GM12878 (cell line): ENCODE results near the gene TREM1. TPM values are rescaled to one million over a fixed set of nuclear protein-coding genes. Genes with fewer than 3 reads are reported as not detected.

Experiments used
- ATAC-seq: fragments of 200-7000 bp; cut with Tn5 transposase; 3 replicates; pipeline ENCODE4 v1.9.1; 2020; ENCODE audit warnings: mild to moderate bottlenecking, moderate library complexity
- BruUV-seq: library from RNA; stranded (reverse); fragments of 400-500 nt; replicated peaks from 2 replicates; lab custom pipeline; 2021; lab: Mats Ljungman, UMichigan
- CTCF ChIA-PET: fragments of 300-600 bp; sonication (Branson Sonifier 250); formaldehyde crosslinking; extraction: SDS; loops from one replicate; lab custom pipeline; 2021; ENCODE audit warnings: inconsistent platforms; lab: Yijun Ruan, JAX
- POLR2A ChIA-PET: fragments of 350-600 bp; formaldehyde crosslinking; extraction: SDS; loops from one replicate; lab custom pipeline; 2021; ENCODE audit warnings: inconsistent platforms; lab: Charles Lee
- RAD21 ChIA-PET: fragments of 300-600 bp; sonication (Branson Sonifier 250); formaldehyde crosslinking; loops from one replicate; lab custom pipeline; 2023; ENCODE audit warnings: antibody characterized with exemption; ENCODE audit not compliant: unreplicated experiment; lab: Charles Lee
- SMC1A ChIA-PET: fragments of 300-600 bp; sonication (Branson Sonifier 250); formaldehyde crosslinking; loops from one replicate; lab custom pipeline; 2023; ENCODE audit not compliant: unreplicated experiment, uncharacterized antibody; lab: Charles Lee
- DNase-seq: peaks from one replicate; pipeline ENCODE4 v3.0.0-alpha.2; 2011; ENCODE audit warnings: low read depth, low spot score
- FAIRE-seq: peaks from 3 replicates; lab custom pipeline; 2011; peaks lifted over from hg19 to GRCh38; lab: Jason Lieb, UNC
- H2AFZ ChIP-seq: 2 replicates; pipeline ENCODE4 v1.6.0; 2011; ENCODE audit warnings: low read depth, low read length, control low read depth; ENCODE audit not compliant: control insufficient read depth
- H3K27ac ChIP-seq: 2 replicates; pipeline ENCODE4 v1.5.1; 2011; ENCODE audit warnings: control low read depth; ENCODE audit not compliant: control insufficient read depth, insufficient read depth
- H3K27me3 ChIP-seq, 2 experiments: replicated peaks in 1 of 2; 2 replicates each; pipeline versions ENCODE4 v1.6.0 to v1.6.1; 2011; ENCODE audit warnings: low read length in 1 of 2; ENCODE audit not compliant: control insufficient read depth in 2 of 2, insufficient read depth in 2 of 2
- H3K36me3 ChIP-seq, 2 experiments: 2 replicates each; pipeline ENCODE4 v1.5.1; 2011; ENCODE audit warnings: low read length in 1 of 2; ENCODE audit not compliant: control insufficient read depth in 2 of 2, insufficient read depth in 2 of 2
- H3K4me1 ChIP-seq: 2 replicates; pipeline ENCODE4 v1.6.1; 2011; ENCODE audit warnings: mild to moderate bottlenecking, low read length, moderate library complexity, mixed read lengths; ENCODE audit not compliant: control insufficient read depth, insufficient read depth
- H3K4me2 ChIP-seq: 2 replicates; pipeline ENCODE4 v1.6.0; 2011; ENCODE audit warnings: control low read depth; ENCODE audit not compliant: control insufficient read depth, insufficient read depth
- H3K4me3 ChIP-seq: fragments of 200-600 bp; sonication (generic); 2 replicates; pipeline ENCODE4 v1.5.1; 2016
- H3K79me2 ChIP-seq: 2 replicates; pipeline ENCODE4 v1.6.0; 2011; ENCODE audit warnings: low read length; ENCODE audit not compliant: control insufficient read depth, insufficient read depth
- H3K9ac ChIP-seq: 2 replicates; pipeline ENCODE4 v1.8.0; 2011; ENCODE audit warnings: low read length, control low read depth, mixed read lengths; ENCODE audit not compliant: control insufficient read depth, insufficient read depth
- H3K9me3 ChIP-seq: replicated peaks from 3 replicates; pipeline ENCODE4 v1.5.1; 2011; ENCODE audit warnings: mild to moderate bottlenecking, low read length; ENCODE audit not compliant: control insufficient read depth, insufficient read depth
- H4K20me1 ChIP-seq: 2 replicates; pipeline ENCODE4 v1.6.0; 2011; ENCODE audit not compliant: control insufficient read depth, insufficient read depth
- ATF3 ChIP-seq: IDR thresholded peaks from 2 replicates; pipeline ENCODE4 v1.6.1; 2011; ENCODE audit warnings: low read depth, mild to moderate bottlenecking, low read length, moderate library complexity, borderline replicate concordance; ENCODE audit errors: extremely low read depth
- DPF2 ChIP-seq: fragments of 450-650 bp; IDR thresholded peaks from 2 replicates; pipeline ENCODE4 v1.6.1; 2017; ENCODE audit warnings: mild to moderate bottlenecking
- EGR1 ChIP-seq, 2 experiments: IDR thresholded peaks; 1 replicate in 1 of 2; 2 replicates in 1 of 2; pipeline ENCODE4 v1.6.1; 2011 to 2012; ENCODE audit warnings: low read depth in 2 of 2, low read length in 2 of 2, borderline replicate concordance in 1 of 2, mild to moderate bottlenecking in 1 of 2, moderate library complexity in 1 of 2
- FOXK2 ChIP-seq: fragments of 450-650 bp; IDR thresholded peaks from 2 replicates; pipeline ENCODE4 v1.6.1; 2017; ENCODE audit warnings: mild to moderate bottlenecking, moderate library complexity
- MEF2A ChIP-seq: IDR thresholded peaks from 2 replicates; pipeline ENCODE4 v1.6.1; 2011; ENCODE audit warnings: low read depth, mild to moderate bottlenecking, low read length, moderate library complexity; ENCODE audit not compliant: insufficient read depth
- PML ChIP-seq: IDR thresholded peaks from 2 replicates; pipeline ENCODE4 v1.6.1; 2012; ENCODE audit warnings: low read length, inconsistent platforms
- POU2F2 ChIP-seq: IDR thresholded peaks from 3 replicates; pipeline ENCODE4 v1.6.1; 2011; ENCODE audit warnings: low read depth, mild to moderate bottlenecking, low read length, borderline replicate concordance
- RELA ChIP-seq: fragments of 450-650 bp; IDR thresholded peaks from 2 replicates; pipeline ENCODE4 v1.8.0; 2014; ENCODE audit warnings: borderline replicate concordance; ENCODE audit not compliant: partially characterized antibody
- SMAD5 ChIP-seq: IDR thresholded peaks from 2 replicates; pipeline ENCODE4 v1.6.1; 2016; ENCODE audit warnings: antibody characterized with exemption, low read depth
- TCF3 ChIP-seq: IDR thresholded peaks from 2 replicates; pipeline ENCODE4 v1.6.1; 2012; ENCODE audit warnings: low read depth, mild to moderate bottlenecking, low read length, borderline replicate concordance; ENCODE audit not compliant: insufficient read depth
- WGBS: methylation state at CpG from one replicate; pipeline ENCODE4 v1.1.6; 2016; ENCODE audit warnings: low lambda C conversion rate; ENCODE audit not compliant: insufficient replicate concordance, insufficient coverage; ENCODE audit errors: missing lambda C conversion rate; 5-methylcytosine and 5-hydroxymethylcytosine counted together
- in situ Hi-C: fragments of 300-500 bp; cut with MboI; formaldehyde crosslinking; loops from 9 replicates; pipeline ENCODE4 v1.14.3; 2018; ENCODE audit warnings: mixed read lengths
- intact Hi-C: fragments of 100-400 bp; cut with micrococcal nuclease; formaldehyde crosslinking; loops from one replicate; pipeline ENCODE4 v1.14.2; 2022; ENCODE audit not compliant: unreplicated experiment
- polyA plus RNA-seq, 11 experiments: library from polyadenylated mRNA; depleted of rRNA in 4 of 11; unstranded in 6 of 11; stranded (reverse) in 5 of 11; fragments of >200 nt; fragmentation: Nextera tagmentation in 4 of 11; fragmentation: Illumina TruSeq in 1 of 11; extraction: Ambion mirVana in 4 of 11; extraction: Trizol in 1 of 11; gene quantifications; 1 replicate in 1 of 11; 2 replicates in 10 of 11; pipeline versions ENCODE4 v1.2.1 to v1.2.3, GENCODE V29; 2011 to 2016; ENCODE audit warnings: inconsistent platforms in 2 of 11, missing spikeins in 2 of 11, low read depth in 1 of 11
- total RNA-seq, 4 experiments: library from RNA; depleted of rRNA in 3 of 4; stranded (reverse); fragments of >200 nt in 3 of 4; fragmentation: Illumina TruSeq in 1 of 4; extraction: Trizol in 1 of 4; gene quantifications; 2 replicates each; pipeline versions ENCODE4 v1.2.1 to v1.2.3, GENCODE V29; 2013 to 2021
- TF ChIP-seq, protein P1 (sequence below): IDR thresholded peaks from 2 replicates; pipeline ENCODE4 v1.6.1; 2012; ENCODE audit warnings: improper control_type of control experiment, low read depth, low read length; ENCODE audit not compliant: insufficient replicate concordance
- TF ChIP-seq, protein P2 (sequence below): IDR thresholded peaks from 2 replicates; pipeline ENCODE4 v1.6.1; 2011; ENCODE audit warnings: mild to moderate bottlenecking, low read depth, low read length, moderate library complexity; ENCODE audit not compliant: insufficient replicate concordance

TREM1 gene
- total and polyA plus RNA-seq, 10 of the 15 experiments (the other 5 are each of a cell fraction or from before 2014, with no cell fraction given) = 0.09 to 2.6 (median 0.28) TPM; not detected in 2

GRCh38 chr6:41335296-41335695, 48.8 kb upstream of the TREM1 start, which contains the start of gene NCR2 (continued):
- TF ChIP-seq, protein P1, sequence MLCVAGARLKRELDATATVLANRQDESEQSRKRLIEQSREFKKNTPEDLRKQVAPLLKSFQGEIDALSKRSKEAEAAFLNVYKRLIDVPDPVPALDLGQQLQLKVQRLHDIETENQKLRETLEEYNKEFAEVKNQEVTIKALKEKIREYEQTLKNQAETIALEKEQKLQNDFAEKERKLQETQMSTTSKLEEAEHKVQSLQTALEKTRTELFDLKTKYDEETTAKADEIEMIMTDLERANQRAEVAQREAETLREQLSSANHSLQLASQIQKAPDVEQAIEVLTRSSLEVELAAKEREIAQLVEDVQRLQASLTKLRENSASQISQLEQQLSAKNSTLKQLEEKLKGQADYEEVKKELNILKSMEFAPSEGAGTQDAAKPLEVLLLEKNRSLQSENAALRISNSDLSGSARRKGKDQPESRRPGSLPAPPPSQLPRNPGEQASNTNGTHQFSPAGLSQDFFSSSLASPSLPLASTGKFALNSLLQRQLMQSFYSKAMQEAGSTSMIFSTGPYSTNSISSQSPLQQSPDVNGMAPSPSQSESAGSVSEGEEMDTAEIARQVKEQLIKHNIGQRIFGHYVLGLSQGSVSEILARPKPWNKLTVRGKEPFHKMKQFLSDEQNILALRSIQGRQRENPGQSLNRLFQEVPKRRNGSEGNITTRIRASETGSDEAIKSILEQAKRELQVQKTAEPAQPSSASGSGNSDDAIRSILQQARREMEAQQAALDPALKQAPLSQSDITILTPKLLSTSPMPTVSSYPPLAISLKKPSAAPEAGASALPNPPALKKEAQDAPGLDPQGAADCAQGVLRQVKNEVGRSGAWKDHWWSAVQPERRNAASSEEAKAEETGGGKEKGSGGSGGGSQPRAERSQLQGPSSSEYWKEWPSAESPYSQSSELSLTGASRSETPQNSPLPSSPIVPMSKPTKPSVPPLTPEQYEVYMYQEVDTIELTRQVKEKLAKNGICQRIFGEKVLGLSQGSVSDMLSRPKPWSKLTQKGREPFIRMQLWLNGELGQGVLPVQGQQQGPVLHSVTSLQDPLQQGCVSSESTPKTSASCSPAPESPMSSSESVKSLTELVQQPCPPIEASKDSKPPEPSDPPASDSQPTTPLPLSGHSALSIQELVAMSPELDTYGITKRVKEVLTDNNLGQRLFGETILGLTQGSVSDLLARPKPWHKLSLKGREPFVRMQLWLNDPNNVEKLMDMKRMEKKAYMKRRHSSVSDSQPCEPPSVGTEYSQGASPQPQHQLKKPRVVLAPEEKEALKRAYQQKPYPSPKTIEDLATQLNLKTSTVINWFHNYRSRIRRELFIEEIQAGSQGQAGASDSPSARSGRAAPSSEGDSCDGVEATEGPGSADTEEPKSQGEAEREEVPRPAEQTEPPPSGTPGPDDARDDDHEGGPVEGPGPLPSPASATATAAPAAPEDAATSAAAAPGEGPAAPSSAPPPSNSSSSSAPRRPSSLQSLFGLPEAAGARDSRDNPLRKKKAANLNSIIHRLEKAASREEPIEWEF = no peak
- no peak for TF ChIP-seq TCF3
- TF ChIP-seq RELA = no peak
- 0 out of 2 replicates have a peak, but pooled peaks have one; percentile 29 for TF ChIP-seq DPF2

DNA sequence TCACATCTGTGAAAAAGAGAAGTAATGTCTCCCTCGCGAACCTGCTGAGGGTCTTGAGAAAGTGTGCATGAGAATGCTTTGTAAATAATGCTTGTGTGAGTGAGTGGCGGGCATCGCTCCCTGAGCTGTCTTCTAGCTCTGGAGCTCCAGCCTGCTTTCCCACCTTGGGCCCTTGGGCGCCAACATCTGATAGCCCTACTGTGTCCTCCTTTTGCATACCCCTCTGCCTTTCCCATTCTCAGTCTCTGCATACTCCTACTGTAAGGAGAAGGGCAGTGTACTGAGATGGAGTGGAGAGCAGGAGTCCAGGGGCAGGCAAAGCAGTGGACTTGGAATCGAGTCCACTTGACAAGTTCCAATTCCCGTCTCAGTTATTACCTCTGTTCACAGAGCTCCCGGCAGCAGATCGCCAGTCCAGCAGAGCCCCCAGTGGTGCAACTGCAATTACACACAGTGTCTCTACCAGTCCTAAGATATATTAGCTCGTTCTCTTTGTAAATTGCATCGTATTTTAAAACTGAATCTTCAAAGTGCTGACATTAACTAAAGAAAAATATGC, 48.1 kb upstream of the TREM1 start:
- CTCF ChIA-PET = interaction anchor here (0.6 to 11.4 kb wide), 27 partner anchors 8 to 803 kb away, joined by 3 to 206 read pairs (median 5); partner anchors contain the start of genes NFYA, OARD1 and TREML2
- no peaks in the 10 kb centered on the region for H4K20me1 ChIP-seq
- peaks cover 34% of the 10 kb centered on the region for H3K4me1 ChIP-seq
- peak overlapping the region; percentile 81 for H2AFZ ChIP-seq
- SMC1A ChIA-PET = interaction anchor here (0.8 to 9.7 kb wide), 25 partner anchors 10 to 396 kb away, joined by 3 to 253 read pairs (median 5); partner anchors contain the start of gene TREML2
- no peaks in the 10 kb centered on the region for H3K36me3 ChIP-seq
- no peak for DNase-seq
- no peak overlapping the region for H3K4me3 ChIP-seq
- intact Hi-C loops (no loop called here), in situ Hi-C loops (no loop called here)
- no peak for FAIRE-seq
- no peaks in the 10 kb centered on the region for H3K9me3 ChIP-seq
- no peaks in the 10 kb centered on the region for H3K27me3 ChIP-seq
- no TSS peak for BruUV-seq
- peak overlapping the region; percentile 75; the same call in 1 of the 2 replicates for H3K4me2 ChIP-seq
- peak; percentile 47 for ATAC-seq
- WGBS = 40% methylated on average over 11 of the region's 11 CpGs
- POLR2A ChIA-PET = interaction anchor here (0.5 to 6.8 kb wide), 25 partner anchors 9 to 1127 kb away, joined by 3 to 63 read pairs (median 5); partner anchors contain the start of genes NFYA, TREM1 and TREML2
- H3K79me2 ChIP-seq = no peaks in the 10 kb centered on the region
- H3K27ac ChIP-seq = peak overlapping the region; percentile 72
- RAD21 ChIA-PET = interaction anchor here (1.0 to 6.5 kb wide), 29 partner anchors 10 to 1441 kb away, joined by 3 to 230 read pairs (median 7); partner anchors contain the start of genes NFYA, OARD1 and TREML2
- no peak overlapping the region; the same call in 1 of the 2 replicates for H3K9ac ChIP-seq
- TF ChIP-seq MEF2A (no peak), SMAD5 (no peak), FOXK2 (no peak), PML (no peak), EGR1 (IDR thresholded peaks at IDR 0.05; ENCODE audit: borderline replicate concordance in 1 of 2, low read depth in 2 of 2, low read length in 2 of 2) (no peak), POU2F2 (no peak), ATF3 (no peak)
- TF ChIP-seq, protein P2, sequence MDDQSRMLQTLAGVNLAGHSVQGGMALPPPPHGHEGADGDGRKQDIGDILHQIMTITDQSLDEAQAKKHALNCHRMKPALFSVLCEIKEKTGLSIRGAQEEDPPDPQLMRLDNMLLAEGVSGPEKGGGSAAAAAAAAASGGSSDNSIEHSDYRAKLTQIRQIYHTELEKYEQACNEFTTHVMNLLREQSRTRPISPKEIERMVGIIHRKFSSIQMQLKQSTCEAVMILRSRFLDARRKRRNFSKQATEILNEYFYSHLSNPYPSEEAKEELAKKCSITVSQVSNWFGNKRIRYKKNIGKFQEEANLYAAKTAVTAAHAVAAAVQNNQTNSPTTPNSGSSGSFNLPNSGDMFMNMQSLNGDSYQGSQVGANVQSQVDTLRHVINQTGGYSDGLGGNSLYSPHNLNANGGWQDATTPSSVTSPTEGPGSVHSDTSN = no peak
